ENCODE results near the gene GIN1.

GIN1 gene

DNA sequence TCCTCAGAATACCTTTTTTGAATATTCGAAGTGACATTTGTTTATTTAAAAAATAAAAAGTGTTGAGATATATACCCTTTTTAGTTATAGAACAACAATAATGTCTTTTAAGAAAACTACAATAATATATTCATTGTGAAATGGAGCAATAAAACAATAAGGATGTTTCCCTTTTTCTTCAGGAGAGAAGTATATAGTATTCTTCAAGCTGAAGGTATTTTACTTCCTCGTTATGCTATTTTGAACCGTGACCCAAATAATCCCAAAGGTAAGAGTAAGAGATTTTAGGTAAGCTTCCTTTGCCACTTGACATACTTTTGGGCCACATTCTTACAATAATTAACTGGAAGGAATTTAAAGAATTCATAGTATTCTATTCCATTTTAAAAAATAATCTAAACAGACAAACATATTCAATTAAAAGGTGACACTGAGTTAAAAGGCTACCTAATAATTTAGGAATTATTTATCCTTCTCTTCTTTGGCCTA lies 18.3 kb upstream of the GIN1 start:
- no peak overlapping the region for H3K27ac ChIP-seq
- no peak for TF ChIP-seq ZFX (IDR thresholded peaks at IDR 0.05)
- TF ChIP-seq, protein P1, sequence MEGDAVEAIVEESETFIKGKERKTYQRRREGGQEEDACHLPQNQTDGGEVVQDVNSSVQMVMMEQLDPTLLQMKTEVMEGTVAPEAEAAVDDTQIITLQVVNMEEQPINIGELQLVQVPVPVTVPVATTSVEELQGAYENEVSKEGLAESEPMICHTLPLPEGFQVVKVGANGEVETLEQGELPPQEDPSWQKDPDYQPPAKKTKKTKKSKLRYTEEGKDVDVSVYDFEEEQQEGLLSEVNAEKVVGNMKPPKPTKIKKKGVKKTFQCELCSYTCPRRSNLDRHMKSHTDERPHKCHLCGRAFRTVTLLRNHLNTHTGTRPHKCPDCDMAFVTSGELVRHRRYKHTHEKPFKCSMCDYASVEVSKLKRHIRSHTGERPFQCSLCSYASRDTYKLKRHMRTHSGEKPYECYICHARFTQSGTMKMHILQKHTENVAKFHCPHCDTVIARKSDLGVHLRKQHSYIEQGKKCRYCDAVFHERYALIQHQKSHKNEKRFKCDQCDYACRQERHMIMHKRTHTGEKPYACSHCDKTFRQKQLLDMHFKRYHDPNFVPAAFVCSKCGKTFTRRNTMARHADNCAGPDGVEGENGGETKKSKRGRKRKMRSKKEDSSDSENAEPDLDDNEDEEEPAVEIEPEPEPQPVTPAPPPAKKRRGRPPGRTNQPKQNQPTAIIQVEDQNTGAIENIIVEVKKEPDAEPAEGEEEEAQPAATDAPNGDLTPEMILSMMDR (conservative IDR thresholded peaks at IDR 0.05): no peak

DNA sequence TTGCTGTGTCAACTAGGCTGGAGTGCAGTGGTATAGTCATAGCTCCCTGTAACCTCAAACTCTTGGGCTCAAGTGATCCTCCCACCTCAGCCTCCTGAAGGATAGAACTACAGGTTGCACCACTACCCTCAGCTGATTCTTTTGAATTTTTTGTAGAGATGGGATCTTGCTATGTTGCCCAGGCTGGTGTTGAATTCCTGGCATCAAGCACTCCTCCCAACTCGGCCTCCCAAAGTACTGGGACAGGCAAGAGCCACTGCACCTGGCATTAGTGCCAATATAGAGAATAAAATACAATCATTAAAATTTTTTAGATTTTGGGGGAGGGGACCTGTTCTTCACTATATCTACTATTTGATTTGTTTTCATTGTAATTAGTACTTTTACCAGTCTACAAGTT lies 15.5 kb upstream of the GIN1 start:
- TF ChIP-seq, protein P1 (conservative IDR thresholded peaks at IDR 0.05): no peak
- TF ChIP-seq ZFX (IDR thresholded peaks at IDR 0.05): no peak
- H3K27ac ChIP-seq: no peak overlapping the region

DNA sequence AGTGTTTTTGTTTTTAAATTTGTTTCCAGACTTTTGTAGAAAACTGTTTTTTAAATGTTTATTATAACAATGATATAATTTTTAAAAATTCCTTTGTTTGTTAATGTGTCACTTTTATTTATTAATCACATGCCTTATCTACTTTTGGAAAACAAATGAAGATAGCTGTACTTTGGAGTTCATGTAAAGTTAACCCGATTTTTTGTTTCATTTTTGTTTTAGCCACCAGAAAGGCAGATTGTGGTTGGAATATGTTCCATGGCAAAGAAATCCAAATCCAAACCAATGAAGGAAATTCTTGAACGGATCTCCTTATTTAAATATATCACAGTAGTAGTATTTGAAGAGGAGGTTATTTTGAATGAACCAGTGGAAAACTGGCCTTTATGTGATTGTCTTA lies 13.3 kb upstream of the GIN1 start:
- no peak overlapping the region for H3K27ac ChIP-seq
- TF ChIP-seq, protein P1 (conservative IDR thresholded peaks at IDR 0.05): no peak
- TF ChIP-seq ZFX (IDR thresholded peaks at IDR 0.05): no peak

DNA sequence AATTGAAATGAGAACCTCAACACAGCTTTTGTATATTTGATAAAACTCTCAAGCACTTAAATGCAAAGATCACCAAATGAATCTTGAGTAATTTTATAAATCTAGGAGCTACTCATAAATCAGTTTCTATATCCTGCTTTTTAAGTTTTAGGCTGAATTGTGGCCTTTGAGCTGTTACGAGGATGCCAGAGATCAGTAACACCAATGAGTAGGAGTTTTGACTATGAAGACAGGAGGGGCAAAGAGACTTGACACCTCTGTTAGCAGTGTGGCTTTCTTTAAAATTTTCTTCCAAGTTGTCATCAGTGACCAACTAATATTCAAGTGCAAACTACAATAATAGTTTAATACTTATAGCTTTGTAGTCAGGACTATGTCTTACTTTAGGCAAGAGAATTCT lies 12.7 kb upstream of the GIN1 start:
- TF ChIP-seq, protein P1 (conservative IDR thresholded peaks at IDR 0.05): no peak
- TF ChIP-seq ZFX (IDR thresholded peaks at IDR 0.05): no peak

DNA sequence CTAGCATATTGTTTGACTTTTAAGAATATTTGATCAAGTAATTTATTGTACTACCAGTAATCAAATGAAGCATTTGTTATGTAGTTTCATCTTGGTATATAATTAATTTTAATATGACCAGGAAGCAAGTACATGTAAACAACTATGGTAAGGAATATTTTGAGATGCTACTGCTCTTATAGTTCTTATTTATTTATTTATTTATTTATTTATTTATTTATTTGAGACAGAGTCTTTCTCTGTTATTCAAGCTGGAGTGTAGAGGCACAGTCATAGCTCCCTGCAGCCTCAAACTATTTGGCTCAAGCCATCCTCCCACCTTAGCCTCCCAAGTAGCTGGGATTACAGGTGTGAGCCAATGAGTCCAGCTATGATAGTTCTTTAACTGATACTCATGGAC lies 8.3 kb upstream of the GIN1 start:
- no peak for TF ChIP-seq ZFX (IDR thresholded peaks at IDR 0.05)
- TF ChIP-seq, protein P1 (conservative IDR thresholded peaks at IDR 0.05): no peak
- no peak overlapping the region for H3K27ac ChIP-seq

More for the DNA sequence above, 12.7 kb upstream of the GIN1 start:
- no peak overlapping the region for H3K27ac ChIP-seq

DNA sequence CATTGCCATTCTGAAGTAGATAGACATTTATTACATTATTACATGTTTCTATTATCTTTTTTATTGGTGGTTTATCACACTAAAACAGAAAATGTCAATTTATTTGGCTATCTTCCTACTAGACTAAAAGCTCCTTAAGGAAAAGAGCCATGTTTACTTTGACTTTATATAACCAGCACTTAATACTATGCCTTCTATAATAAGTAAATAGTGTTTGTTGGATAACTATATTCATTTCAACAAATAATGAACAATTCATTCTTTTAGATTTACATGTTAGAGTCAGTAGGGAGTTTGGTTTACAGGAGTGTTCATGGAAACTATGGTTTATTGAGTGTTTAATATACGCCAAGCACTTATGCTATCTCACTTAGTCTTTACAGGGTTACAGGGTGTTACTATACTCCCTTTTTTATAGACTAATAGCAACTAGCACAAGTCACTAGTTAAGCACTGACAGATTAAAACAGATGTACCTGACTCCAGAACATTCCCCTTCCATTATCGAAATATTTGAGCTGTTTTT lies 7.4 kb upstream of the GIN1 start:
- no peak for TF ChIP-seq ZFX (IDR thresholded peaks at IDR 0.05)
- TF ChIP-seq, protein P1 (conservative IDR thresholded peaks at IDR 0.05): no peak

DNA sequence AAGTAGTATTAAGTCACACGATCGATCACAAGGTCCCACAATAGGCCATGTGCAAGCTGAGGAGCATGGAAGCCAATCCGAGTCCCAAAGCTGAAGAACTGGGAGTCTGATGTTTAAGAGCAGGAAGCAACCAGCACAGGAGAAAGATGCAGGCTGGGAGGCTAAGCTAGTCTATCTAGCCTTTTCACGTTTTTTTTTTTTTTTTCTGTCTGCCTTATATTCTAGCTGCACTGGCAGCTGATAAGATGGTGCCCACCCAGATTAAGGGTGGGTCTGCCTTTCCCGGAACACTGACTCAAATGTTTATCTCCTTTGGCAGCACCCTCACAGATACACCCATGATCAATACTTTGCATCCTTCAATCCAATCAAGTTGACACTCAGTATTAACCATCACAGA lies 6.6 kb upstream of the GIN1 start:
- H3K27ac ChIP-seq: no peak overlapping the region
- TF ChIP-seq, protein P1 (conservative IDR thresholded peaks at IDR 0.05): no peak
- TF ChIP-seq ZFX (IDR thresholded peaks at IDR 0.05): no peak

More for the DNA sequence above, 7.4 kb upstream of the GIN1 start:
- H3K27ac ChIP-seq: no peak overlapping the region

Measured in C4-2B (cell line).